ENCODE data around the gene NKD2. TPM values are rescaled to one million over a fixed set of nuclear protein-coding genes. Genes with fewer than 3 reads are reported as not detected.

NKD2 gene
- total RNA-seq, 1 experiment from 2014 or later: 0.21 TPM

GRCh38 chr5:1014346-1014745, 5.7 kb downstream of the NKD2 start:
- ChIA-PET POLR2A (interaction anchor here (1.1 kb wide), 1 partner anchor 8 kb away, joined by 3 read pairs; no protein-coding TSS in a partner anchor), CTCF (interaction anchor here (0.7 to 1.4 kb wide), 3 partner anchors 91 to 746 kb away, joined by 3 to 4 read pairs (median 4); no protein-coding TSS in a partner anchor)
- Mint-ChIP-seq H3K9me3 (ENCODE audit: unreplicated experiment) (no peaks in the 10 kb centered on the region), H3K4me1 (ENCODE audit: insufficient read depth, unreplicated experiment) (no peaks in the 10 kb centered on the region), H3K36me3 (ENCODE audit: insufficient read depth, unreplicated experiment) (no peaks in the 10 kb centered on the region), H3K4me3 (ENCODE audit: unreplicated experiment) (no peak overlapping the region), H3K27me3 (ENCODE audit: insufficient read depth, unreplicated experiment) (peaks cover 30% of the 10 kb centered on the region), H3K27ac (ENCODE audit: low read depth, unreplicated experiment) (no peak overlapping the region)
- intact Hi-C loops (cut with micrococcal nuclease): no loop called here
- BruUV-seq (replicated peaks): no TSS peak
- no peak for TF ChIP-seq CTCF (IDR thresholded peaks at IDR 0.05; ENCODE audit: unreplicated experiment)
- DNase-seq (ENCODE audit: unreplicated experiment): no peak

- no peak for DNase-seq (ENCODE audit: unreplicated experiment)
- no peak overlapping the region for H3K4me3 Mint-ChIP-seq (ENCODE audit: unreplicated experiment)
- ChIA-PET POLR2A (interaction anchor here (1.1 kb wide), 1 partner anchor 9 kb away, joined by 3 read pairs; no protein-coding TSS in a partner anchor), CTCF (interaction anchor here (0.7 to 1.4 kb wide), 3 partner anchors 91 to 745 kb away, joined by 3 to 4 read pairs (median 4); no protein-coding TSS in a partner anchor)
- H3K27ac Mint-ChIP-seq (ENCODE audit: low read depth, unreplicated experiment): no peak overlapping the region
- no peaks in the 10 kb centered on the region for H3K36me3 Mint-ChIP-seq (ENCODE audit: insufficient read depth, unreplicated experiment)
- TF ChIP-seq CTCF (IDR thresholded peaks at IDR 0.05; ENCODE audit: unreplicated experiment): no peak
- H3K9me3 Mint-ChIP-seq (ENCODE audit: unreplicated experiment): no peaks in the 10 kb centered on the region
- BruUV-seq (replicated peaks): no TSS peak
- intact Hi-C loops (cut with micrococcal nuclease): no loop called here
- H3K4me1 Mint-ChIP-seq (ENCODE audit: insufficient read depth, unreplicated experiment): no peaks in the 10 kb centered on the region
- peaks cover 26% of the 10 kb centered on the region for H3K27me3 Mint-ChIP-seq (ENCODE audit: insufficient read depth, unreplicated experiment)
Measured at GRCh38 chr5:1014781-1015221, 6.2 kb downstream of the NKD2 start.

- BruUV-seq (replicated peaks): no TSS peak
- ChIA-PET POLR2A (interaction anchor here (1.1 kb wide), 1 partner anchor 9 kb away, joined by 3 read pairs; no protein-coding TSS in a partner anchor), CTCF (no interaction called here)
- Mint-ChIP-seq H3K4me3 (ENCODE audit: unreplicated experiment) (no peak overlapping the region), H3K9me3 (ENCODE audit: unreplicated experiment) (no peaks in the 10 kb centered on the region), H3K4me1 (ENCODE audit: insufficient read depth, unreplicated experiment) (no peaks in the 10 kb centered on the region), H3K27ac (ENCODE audit: low read depth, unreplicated experiment) (no peak overlapping the region), H3K36me3 (ENCODE audit: insufficient read depth, unreplicated experiment) (no peaks in the 10 kb centered on the region), H3K27me3 (ENCODE audit: insufficient read depth, unreplicated experiment) (peaks cover 19% of the 10 kb centered on the region)
- no peak for DNase-seq (ENCODE audit: unreplicated experiment)
- TF ChIP-seq CTCF (IDR thresholded peaks at IDR 0.05; ENCODE audit: unreplicated experiment): no peak
- intact Hi-C loops (cut with micrococcal nuclease): no loop called here
Measured at GRCh38 chr5:1015507-1015906, 6.9 kb downstream of the NKD2 start.

GRCh38 chr5:1016036-1016435, 7.4 kb downstream of the NKD2 start:
- no peak for TF ChIP-seq CTCF (IDR thresholded peaks at IDR 0.05; ENCODE audit: unreplicated experiment)
- peaks cover 15% of the 10 kb centered on the region for H3K27me3 Mint-ChIP-seq (ENCODE audit: insufficient read depth, unreplicated experiment)
- no peaks in the 10 kb centered on the region for H3K4me1 Mint-ChIP-seq (ENCODE audit: insufficient read depth, unreplicated experiment)
- intact Hi-C loops (cut with micrococcal nuclease): no loop called here
- DNase-seq (ENCODE audit: unreplicated experiment): no peak
- H3K36me3 Mint-ChIP-seq (ENCODE audit: insufficient read depth, unreplicated experiment): no peaks in the 10 kb centered on the region
- BruUV-seq (replicated peaks): no TSS peak
- no peak overlapping the region for H3K4me3 Mint-ChIP-seq (ENCODE audit: unreplicated experiment)
- POLR2A ChIA-PET: interaction anchor here (0.6 kb wide), 1 partner anchor 111 kb away, joined by 3 read pairs; no protein-coding TSS in a partner anchor
- no peak overlapping the region for H3K27ac Mint-ChIP-seq (ENCODE audit: low read depth, unreplicated experiment)
- CTCF ChIA-PET: no interaction called here
- H3K9me3 Mint-ChIP-seq (ENCODE audit: unreplicated experiment): no peaks in the 10 kb centered on the region
